SK-N-SH treated with all-trans-retinoic acid at 6 μM for 48 hours (cell line): ENCODE data around the gene PRCC.

Experiments used
- BACH2 ChIP-seq: fragments of 250-450 bp; sonication (Bioruptor Pico); IDR thresholded peaks from 2 replicates; pipeline ENCODE4 v1.9.0; 2021; ENCODE audit warnings: mild to moderate bottlenecking, borderline replicate concordance
- CSDC2 ChIP-seq: fragments of 250-450 bp; sonication (Bioruptor Pico); IDR thresholded peaks from 2 replicates; pipeline ENCODE4 v1.5.0; 2020; ENCODE audit warnings: mild to moderate bottlenecking, moderate library complexity
- ZC3H10 ChIP-seq: fragments of 250-450 bp; sonication (Bioruptor Pico); IDR thresholded peaks from 2 replicates; pipeline ENCODE4 v1.5.1; 2021; ENCODE audit warnings: mild to moderate bottlenecking, moderate library complexity
- ZFP3 ChIP-seq: fragments of 250-450 bp; sonication (Bioruptor Pico); IDR thresholded peaks from 2 replicates; pipeline ENCODE4 v1.5.0; 2020; ENCODE audit warnings: mild to moderate bottlenecking, moderate library complexity
- ZFP30 ChIP-seq: fragments of 450-650 bp; formaldehyde crosslinking; IDR thresholded peaks from 2 replicates; pipeline ENCODE4 v1.5.0; 2022; ENCODE audit warnings: mild to moderate bottlenecking, moderate library complexity
- ZNF70 ChIP-seq: fragments of 450-650 bp; formaldehyde crosslinking; IDR thresholded peaks from 2 replicates; pipeline ENCODE4 v1.5.0; 2020; ENCODE audit warnings: mild to moderate bottlenecking, moderate library complexity
- TF ChIP-seq, protein P1 (sequence below): fragments of 250-450 bp; sonication (Bioruptor Pico); IDR thresholded peaks from 2 replicates; pipeline ENCODE4 v1.5.1; 2020; ENCODE audit warnings: low read depth, mild to moderate bottlenecking, moderate library complexity

DNA sequence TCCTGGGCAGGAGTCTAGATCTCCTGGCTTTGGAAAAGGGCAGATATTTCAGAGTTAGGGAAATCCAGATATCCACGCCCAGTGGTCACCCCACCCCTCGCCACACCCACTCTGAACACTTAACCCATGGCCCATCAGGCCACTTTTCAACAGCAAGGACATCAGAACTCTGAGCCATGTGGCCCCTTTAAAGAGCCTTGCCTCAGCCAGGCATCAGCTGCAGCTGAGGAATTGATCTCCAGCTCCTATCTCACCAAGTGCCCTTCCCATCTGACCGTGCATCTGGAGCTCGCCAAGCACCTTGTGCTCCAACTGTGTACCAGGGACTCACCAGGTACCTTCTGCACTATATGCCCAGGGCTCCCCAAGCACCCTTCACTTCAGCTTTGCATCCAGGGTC is 69.6 kb downstream of the PRCC start:
- no peak for TF ChIP-seq ZFP30
- TF ChIP-seq ZFP3, result no peak
- TF ChIP-seq CSDC2 (CRISPR knock-in tag), result no peak
- no peak for TF ChIP-seq BACH2
- TF ChIP-seq, protein P1, sequence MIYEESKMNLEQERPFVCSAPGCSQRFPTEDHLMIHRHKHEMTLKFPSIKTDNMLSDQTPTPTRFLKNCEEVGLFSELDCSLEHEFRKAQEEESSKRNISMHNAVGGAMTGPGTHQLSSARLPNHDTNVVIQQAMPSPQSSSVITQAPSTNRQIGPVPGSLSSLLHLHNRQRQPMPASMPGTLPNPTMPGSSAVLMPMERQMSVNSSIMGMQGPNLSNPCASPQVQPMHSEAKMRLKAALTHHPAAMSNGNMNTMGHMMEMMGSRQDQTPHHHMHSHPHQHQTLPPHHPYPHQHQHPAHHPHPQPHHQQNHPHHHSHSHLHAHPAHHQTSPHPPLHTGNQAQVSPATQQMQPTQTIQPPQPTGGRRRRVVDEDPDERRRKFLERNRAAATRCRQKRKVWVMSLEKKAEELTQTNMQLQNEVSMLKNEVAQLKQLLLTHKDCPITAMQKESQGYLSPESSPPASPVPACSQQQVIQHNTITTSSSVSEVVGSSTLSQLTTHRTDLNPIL (CRISPR knock-in tag), result no peak
- TF ChIP-seq ZNF70 (CRISPR knock-in tag), result no peak
- TF ChIP-seq ZC3H10 (CRISPR knock-in tag), result no peak
